ENCODE measurements around the gene PXDC1.

Gene PXDC1

DNA sequence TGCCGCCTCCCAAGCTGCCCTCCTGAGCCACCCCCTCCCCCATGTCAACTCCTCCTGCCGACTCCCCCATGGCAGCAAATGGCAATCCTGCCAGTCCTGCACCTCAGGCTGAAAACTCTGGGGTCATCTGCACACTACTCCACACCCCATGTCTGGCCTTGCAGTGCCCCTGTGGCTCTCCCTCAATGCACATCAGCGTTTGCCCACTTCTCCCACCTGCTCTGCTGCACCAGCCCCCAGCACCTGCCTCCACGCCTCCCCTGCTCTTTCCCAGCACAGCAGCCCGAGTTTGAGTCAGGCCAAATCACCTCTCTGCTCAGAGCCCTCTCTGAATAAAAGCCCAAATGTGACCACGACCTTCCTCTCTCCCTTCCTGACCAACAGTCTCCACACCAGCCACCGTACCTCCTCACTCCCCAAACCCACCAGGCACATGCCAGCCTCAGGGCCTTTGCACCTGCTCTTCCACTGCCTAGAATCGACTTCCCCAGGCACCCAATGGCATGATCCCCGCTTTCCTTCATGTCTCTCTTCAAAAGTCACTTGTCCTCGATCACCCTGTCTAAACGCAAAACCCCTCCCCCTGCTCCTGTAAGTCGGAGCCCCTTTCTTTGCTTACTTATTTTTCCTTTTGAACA lies 4.3 kb downstream of the PXDC1 start:
- no peak overlapping the region for H3K9ac ChIP-seq (ENCODE audit: low read depth, low read length, poor library complexity, severe bottlenecking)
- H3K4me2 ChIP-seq (ENCODE audit: low read depth, low read length, poor library complexity, severe bottlenecking), result no peak overlapping the region
- no peaks in the 10 kb centered on the region for H3K9me2 ChIP-seq (replicated peaks; ENCODE audit: low read depth, low read length)
- H3K4me1 ChIP-seq (ENCODE audit: insufficient read depth, low read length, poor library complexity, severe bottlenecking), result peaks cover 34% of the 10 kb centered on the region
- no peaks in the 10 kb centered on the region for H3K9me3 ChIP-seq (ENCODE audit: insufficient read depth, low read depth, low read length)
- no peak overlapping the region for H3K4me3 ChIP-seq (ENCODE audit: low read length, poor library complexity, severe bottlenecking)
- H3K79me2 ChIP-seq (ENCODE audit: insufficient read depth, low read length), result no peaks in the 10 kb centered on the region
- no peaks in the 10 kb centered on the region for H3F3A ChIP-seq (ENCODE audit: low read depth)
- no peaks in the 10 kb centered on the region for H4K20me1 ChIP-seq (ENCODE audit: insufficient read depth, low read length, poor library complexity, severe bottlenecking)
- H3K36me3 ChIP-seq (ENCODE audit: insufficient read depth, low read length), result no peaks in the 10 kb centered on the region
- TF ChIP-seq, protein P1, sequence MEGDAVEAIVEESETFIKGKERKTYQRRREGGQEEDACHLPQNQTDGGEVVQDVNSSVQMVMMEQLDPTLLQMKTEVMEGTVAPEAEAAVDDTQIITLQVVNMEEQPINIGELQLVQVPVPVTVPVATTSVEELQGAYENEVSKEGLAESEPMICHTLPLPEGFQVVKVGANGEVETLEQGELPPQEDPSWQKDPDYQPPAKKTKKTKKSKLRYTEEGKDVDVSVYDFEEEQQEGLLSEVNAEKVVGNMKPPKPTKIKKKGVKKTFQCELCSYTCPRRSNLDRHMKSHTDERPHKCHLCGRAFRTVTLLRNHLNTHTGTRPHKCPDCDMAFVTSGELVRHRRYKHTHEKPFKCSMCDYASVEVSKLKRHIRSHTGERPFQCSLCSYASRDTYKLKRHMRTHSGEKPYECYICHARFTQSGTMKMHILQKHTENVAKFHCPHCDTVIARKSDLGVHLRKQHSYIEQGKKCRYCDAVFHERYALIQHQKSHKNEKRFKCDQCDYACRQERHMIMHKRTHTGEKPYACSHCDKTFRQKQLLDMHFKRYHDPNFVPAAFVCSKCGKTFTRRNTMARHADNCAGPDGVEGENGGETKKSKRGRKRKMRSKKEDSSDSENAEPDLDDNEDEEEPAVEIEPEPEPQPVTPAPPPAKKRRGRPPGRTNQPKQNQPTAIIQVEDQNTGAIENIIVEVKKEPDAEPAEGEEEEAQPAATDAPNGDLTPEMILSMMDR (conservative IDR thresholded peaks at IDR 0.05; ENCODE audit: low read length), result no peak
- TF ChIP-seq EZH2phosphoT487 (IDR thresholded peaks at IDR 0.05; ENCODE audit: borderline replicate concordance), result no peak
- no peak overlapping the region for H2AFZ ChIP-seq (ENCODE audit: low read length)
- H3K27me3 ChIP-seq (ENCODE audit: insufficient read depth, low read length, poor library complexity, severe bottlenecking), result no peaks in the 10 kb centered on the region

DNA sequence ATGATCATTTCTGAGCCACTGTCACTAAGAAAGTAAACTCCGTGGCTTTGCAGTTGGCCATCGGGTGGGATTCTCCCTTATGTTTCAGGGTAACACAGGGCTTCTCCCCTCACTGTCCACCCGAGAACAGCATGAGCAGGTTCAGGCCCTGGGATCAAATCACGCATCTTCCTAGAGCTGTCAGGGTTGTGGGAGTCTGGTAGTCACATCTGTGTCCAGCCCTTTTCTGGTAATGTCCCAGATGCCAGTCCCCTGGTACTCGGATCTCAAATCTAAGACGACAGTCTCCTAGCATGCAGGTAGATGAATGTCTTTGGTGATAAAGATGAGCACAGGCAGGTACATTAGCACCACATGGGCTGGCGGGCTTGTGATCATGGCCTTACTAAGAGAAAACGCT lies 4.8 kb downstream of the PXDC1 start:
- Histone ChIP-seq H3K9me2 (replicated peaks; ENCODE audit: low read depth, low read length) (no peaks in the 10 kb centered on the region), H3K4me3 (ENCODE audit: low read length, poor library complexity, severe bottlenecking) (no peak overlapping the region), H3K27me3 (ENCODE audit: insufficient read depth, low read length, poor library complexity, severe bottlenecking) (no peaks in the 10 kb centered on the region), H3K9me3 (ENCODE audit: insufficient read depth, low read depth, low read length) (no peaks in the 10 kb centered on the region), H3K4me1 (ENCODE audit: insufficient read depth, low read length, poor library complexity, severe bottlenecking) (peaks cover 38% of the 10 kb centered on the region), H4K20me1 (ENCODE audit: insufficient read depth, low read length, poor library complexity, severe bottlenecking) (no peaks in the 10 kb centered on the region), H3K4me2 (ENCODE audit: low read depth, low read length, poor library complexity, severe bottlenecking) (no peak overlapping the region), H2AFZ (ENCODE audit: low read length) (no peak overlapping the region), H3K36me3 (ENCODE audit: insufficient read depth, low read length) (no peaks in the 10 kb centered on the region), H3K9ac (ENCODE audit: low read depth, low read length, poor library complexity, severe bottlenecking) (no peak overlapping the region), H3K79me2 (ENCODE audit: insufficient read depth, low read length) (no peaks in the 10 kb centered on the region), H3F3A (ENCODE audit: low read depth) (no peaks in the 10 kb centered on the region)
- TF ChIP-seq, protein P1 (conservative IDR thresholded peaks at IDR 0.05; ENCODE audit: low read length), result no peak
- TF ChIP-seq EZH2phosphoT487 (IDR thresholded peaks at IDR 0.05; ENCODE audit: borderline replicate concordance), result no peak

DNA sequence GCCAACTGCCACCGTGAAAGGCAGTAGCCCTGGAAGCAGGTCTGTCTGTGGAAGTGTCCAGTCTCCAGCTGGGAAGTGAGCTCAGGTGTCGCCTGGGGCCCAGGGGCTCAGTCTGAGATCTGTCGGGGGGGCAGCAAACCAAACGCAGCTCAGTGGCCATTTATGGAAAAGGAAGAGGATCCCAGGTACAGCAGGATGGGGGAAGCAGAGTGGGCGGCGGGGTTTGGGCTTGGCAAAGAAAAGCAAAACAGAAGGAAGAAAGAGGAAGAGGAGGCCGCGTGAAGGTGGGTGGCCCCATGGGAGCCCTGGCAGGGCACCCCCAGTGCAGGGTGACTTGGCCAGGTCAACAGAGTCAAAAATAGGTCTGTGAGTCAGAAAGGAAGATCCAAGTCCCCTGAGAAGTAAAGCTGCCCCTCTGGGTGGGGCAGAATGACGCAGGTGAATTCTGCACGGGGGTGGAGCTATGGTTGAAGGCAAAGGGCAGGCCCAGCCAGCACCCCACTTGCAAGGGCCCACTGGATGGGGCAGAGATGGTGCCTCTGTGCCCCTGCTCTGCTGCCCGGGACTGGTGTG lies 5.3 kb downstream of the PXDC1 start:
- Histone ChIP-seq H4K20me1 (ENCODE audit: insufficient read depth, low read length, poor library complexity, severe bottlenecking) (no peaks in the 10 kb centered on the region), H3K4me3 (ENCODE audit: low read length, poor library complexity, severe bottlenecking) (no peak overlapping the region), H3K27me3 (ENCODE audit: insufficient read depth, low read length, poor library complexity, severe bottlenecking) (no peaks in the 10 kb centered on the region), H3K4me2 (ENCODE audit: low read depth, low read length, poor library complexity, severe bottlenecking) (no peak overlapping the region), H3K9me2 (replicated peaks; ENCODE audit: low read depth, low read length) (no peaks in the 10 kb centered on the region), H3K79me2 (ENCODE audit: insufficient read depth, low read length) (no peaks in the 10 kb centered on the region), H3K36me3 (ENCODE audit: insufficient read depth, low read length) (no peaks in the 10 kb centered on the region), H3K9me3 (ENCODE audit: insufficient read depth, low read depth, low read length) (no peaks in the 10 kb centered on the region), H2AFZ (ENCODE audit: low read length) (no peak overlapping the region), H3K9ac (ENCODE audit: low read depth, low read length, poor library complexity, severe bottlenecking) (no peak overlapping the region), H3F3A (ENCODE audit: low read depth) (no peaks in the 10 kb centered on the region), H3K4me1 (ENCODE audit: insufficient read depth, low read length, poor library complexity, severe bottlenecking) (peaks cover 38% of the 10 kb centered on the region)
- TF ChIP-seq, protein P1 (conservative IDR thresholded peaks at IDR 0.05; ENCODE audit: low read length), result no peak
- no peak for TF ChIP-seq EZH2phosphoT487 (IDR thresholded peaks at IDR 0.05; ENCODE audit: borderline replicate concordance)

Data from Loucy (cell line).